ENCODE measurements around the gene LRBA.
A peak's percentile ranks its signal among the peaks of the same experiment; 100 is the strongest.

The LRBA gene

GRCh38 chr4:150782311-150782710 is 232.8 kb downstream of the LRBA start:
- H3K27ac Mint-ChIP-seq: no peak overlapping the region
- H3K36me3 Mint-ChIP-seq (ENCODE audit: low read depth): peaks cover 24% of the 10 kb centered on the region
- no peak for DNase-seq
- no peaks in the 10 kb centered on the region for H3K27me3 Mint-ChIP-seq
- H3K4me3 Mint-ChIP-seq: no peak overlapping the region
- no peaks in the 10 kb centered on the region for H3K4me1 Mint-ChIP-seq (ENCODE audit: low read depth)
- H3K9me3 Mint-ChIP-seq: no peaks in the 10 kb centered on the region

- no peak overlapping the region for H3K4me3 Mint-ChIP-seq
- H3K27ac Mint-ChIP-seq: no peak overlapping the region
- DNase-seq: no peak
- H3K4me1 Mint-ChIP-seq (ENCODE audit: low read depth): no peaks in the 10 kb centered on the region
- no peaks in the 10 kb centered on the region for H3K27me3 Mint-ChIP-seq
- peaks cover 23% of the 10 kb centered on the region for H3K36me3 Mint-ChIP-seq (ENCODE audit: low read depth)
- no peaks in the 10 kb centered on the region for H3K9me3 Mint-ChIP-seq
Measured at GRCh38 chr4:150781191-150781590, 233.9 kb downstream of the LRBA start.

GRCh38 chr4:150779707-150780106 is 235.4 kb downstream of the LRBA start:
- Mint-ChIP-seq H3K9me3 (no peaks in the 10 kb centered on the region), H3K4me3 (no peak overlapping the region), H3K27me3 (no peaks in the 10 kb centered on the region), H3K27ac (no peak overlapping the region), H3K4me1 (ENCODE audit: low read depth) (no peaks in the 10 kb centered on the region), H3K36me3 (ENCODE audit: low read depth) (peaks cover 30% of the 10 kb centered on the region)
- no peak for DNase-seq

- no peaks in the 10 kb centered on the region for H3K9me3 Mint-ChIP-seq
- H3K27me3 Mint-ChIP-seq: no peaks in the 10 kb centered on the region
- peaks cover 44% of the 10 kb centered on the region for H3K36me3 Mint-ChIP-seq (ENCODE audit: low read depth)
- no peak overlapping the region for H3K4me3 Mint-ChIP-seq
- DNase-seq: no peak
- no peak overlapping the region for H3K27ac Mint-ChIP-seq
- peaks cover 13% of the 10 kb centered on the region for H3K4me1 Mint-ChIP-seq (ENCODE audit: low read depth)
Measured at GRCh38 chr4:150773729-150774449, 241.2 kb downstream of the LRBA start.

- Mint-ChIP-seq H3K36me3 (ENCODE audit: low read depth) (peaks cover 43% of the 10 kb centered on the region), H3K9me3 (no peaks in the 10 kb centered on the region), H3K27ac (no peak overlapping the region), H3K4me1 (ENCODE audit: low read depth) (peaks cover 16% of the 10 kb centered on the region), H3K27me3 (no peaks in the 10 kb centered on the region), H3K4me3 (no peak overlapping the region)
- DNase-seq: no peak
Measured at GRCh38 chr4:150773032-150773431, 242.1 kb downstream of the LRBA start.

- Mint-ChIP-seq H3K27ac (no peak overlapping the region), H3K27me3 (no peaks in the 10 kb centered on the region), H3K9me3 (no peaks in the 10 kb centered on the region), H3K4me1 (ENCODE audit: low read depth) (peaks cover 16% of the 10 kb centered on the region), H3K36me3 (ENCODE audit: low read depth) (peaks cover 39% of the 10 kb centered on the region), H3K4me3 (no peak overlapping the region)
- DNase-seq: no peak
Measured at GRCh38 chr4:150771382-150771781, 243.7 kb downstream of the LRBA start.

- H3K27ac Mint-ChIP-seq: no peak overlapping the region
- H3K9me3 Mint-ChIP-seq: no peaks in the 10 kb centered on the region
- no peak overlapping the region for H3K4me3 Mint-ChIP-seq
- H3K4me1 Mint-ChIP-seq (ENCODE audit: low read depth): peaks cover 16% of the 10 kb centered on the region
- H3K36me3 Mint-ChIP-seq (ENCODE audit: low read depth): peaks cover 32% of the 10 kb centered on the region
- no peak for DNase-seq
- H3K27me3 Mint-ChIP-seq: no peaks in the 10 kb centered on the region
Measured at GRCh38 chr4:150769845-150770244, 245.2 kb downstream of the LRBA start.

GRCh38 chr4:150769248-150769647 is 245.8 kb downstream of the LRBA start:
- Mint-ChIP-seq H3K27ac (peak overlapping the region; percentile 38), H3K4me1 (ENCODE audit: low read depth) (peaks cover 16% of the 10 kb centered on the region), H3K36me3 (ENCODE audit: low read depth) (peaks cover 32% of the 10 kb centered on the region), H3K4me3 (no peak overlapping the region), H3K27me3 (no peaks in the 10 kb centered on the region), H3K9me3 (no peaks in the 10 kb centered on the region)
- no peak for DNase-seq

- no peaks in the 10 kb centered on the region for H3K27me3 Mint-ChIP-seq
- no peak overlapping the region for H3K4me3 Mint-ChIP-seq
- peak overlapping the region; percentile 58 for H3K27ac Mint-ChIP-seq
- H3K9me3 Mint-ChIP-seq: no peaks in the 10 kb centered on the region
- H3K36me3 Mint-ChIP-seq (ENCODE audit: low read depth): peaks cover 29% of the 10 kb centered on the region
- H3K4me1 Mint-ChIP-seq (ENCODE audit: low read depth): peaks cover 16% of the 10 kb centered on the region
- DNase-seq: no peak
Measured at GRCh38 chr4:150768497-150768896, 246.6 kb downstream of the LRBA start.

GRCh38 chr4:150765216-150765615 is 249.9 kb downstream of the LRBA start:
- Mint-ChIP-seq H3K27ac (no peak overlapping the region), H3K9me3 (no peaks in the 10 kb centered on the region), H3K27me3 (no peaks in the 10 kb centered on the region), H3K4me1 (ENCODE audit: low read depth) (peaks cover 14% of the 10 kb centered on the region), H3K36me3 (ENCODE audit: low read depth) (peaks cover 22% of the 10 kb centered on the region), H3K4me3 (no peak overlapping the region)
- no peak for DNase-seq

GRCh38 chr4:150751648-150752047 is 263.4 kb downstream of the LRBA start:
- no peak overlapping the region for H3K4me3 Mint-ChIP-seq
- H3K27ac Mint-ChIP-seq: no peak overlapping the region
- no peaks in the 10 kb centered on the region for H3K9me3 Mint-ChIP-seq
- no peak for DNase-seq
- H3K27me3 Mint-ChIP-seq: no peaks in the 10 kb centered on the region
- H3K36me3 Mint-ChIP-seq (ENCODE audit: low read depth): peaks cover 19% of the 10 kb centered on the region
- no peaks in the 10 kb centered on the region for H3K4me1 Mint-ChIP-seq (ENCODE audit: low read depth)

GRCh38 chr4:150750824-150751223 is 264.3 kb downstream of the LRBA start:
- no peaks in the 10 kb centered on the region for H3K4me1 Mint-ChIP-seq (ENCODE audit: low read depth)
- H3K27me3 Mint-ChIP-seq: no peaks in the 10 kb centered on the region
- H3K36me3 Mint-ChIP-seq (ENCODE audit: low read depth): peaks cover 23% of the 10 kb centered on the region
- no peaks in the 10 kb centered on the region for H3K9me3 Mint-ChIP-seq
- H3K27ac Mint-ChIP-seq: no peak overlapping the region
- H3K4me3 Mint-ChIP-seq: no peak overlapping the region
- no peak for DNase-seq

- Mint-ChIP-seq H3K4me1 (ENCODE audit: low read depth) (peaks cover 6% of the 10 kb centered on the region), H3K27ac (no peak overlapping the region), H3K36me3 (ENCODE audit: low read depth) (peaks cover 40% of the 10 kb centered on the region), H3K27me3 (no peaks in the 10 kb centered on the region), H3K9me3 (no peaks in the 10 kb centered on the region), H3K4me3 (no peak overlapping the region)
- DNase-seq: no peak
Measured at GRCh38 chr4:150746156-150746555, 268.9 kb downstream of the LRBA start.

- no peak overlapping the region for H3K27ac Mint-ChIP-seq
- no peak overlapping the region for H3K4me3 Mint-ChIP-seq
- no peaks in the 10 kb centered on the region for H3K27me3 Mint-ChIP-seq
- peaks cover 3% of the 10 kb centered on the region for H3K9me3 Mint-ChIP-seq
- H3K4me1 Mint-ChIP-seq (ENCODE audit: low read depth): peaks cover 11% of the 10 kb centered on the region
- peaks cover 46% of the 10 kb centered on the region for H3K36me3 Mint-ChIP-seq (ENCODE audit: low read depth)
- DNase-seq: no peak
Measured at GRCh38 chr4:150744570-150744969, 270.5 kb downstream of the LRBA start.

- H3K4me1 Mint-ChIP-seq (ENCODE audit: low read depth): peaks cover 11% of the 10 kb centered on the region
- DNase-seq: no peak
- H3K27me3 Mint-ChIP-seq: no peaks in the 10 kb centered on the region
- peaks cover 3% of the 10 kb centered on the region for H3K9me3 Mint-ChIP-seq
- peaks cover 45% of the 10 kb centered on the region for H3K36me3 Mint-ChIP-seq (ENCODE audit: low read depth)
- H3K4me3 Mint-ChIP-seq: no peak overlapping the region
- no peak overlapping the region for H3K27ac Mint-ChIP-seq
Measured at GRCh38 chr4:150743564-150744342, 271.3 kb downstream of the LRBA start.
